GM18870 (cell line): ENCODE data around the gene PIGV.
"Not testable (repeated sequence)": the region's sequence is repeated elsewhere in the genome, so short reads cannot be mapped to it uniquely, and the experiment has no call there.

ENCODE experiments used
- ATAC-seq: cut with Tn5 transposase; IDR thresholded peaks from one replicate; pipeline ENCODE4 v1.9.1; 2021; ENCODE audit warnings: moderate library complexity; ENCODE audit not compliant: unreplicated experiment

PIGV gene

DNA sequence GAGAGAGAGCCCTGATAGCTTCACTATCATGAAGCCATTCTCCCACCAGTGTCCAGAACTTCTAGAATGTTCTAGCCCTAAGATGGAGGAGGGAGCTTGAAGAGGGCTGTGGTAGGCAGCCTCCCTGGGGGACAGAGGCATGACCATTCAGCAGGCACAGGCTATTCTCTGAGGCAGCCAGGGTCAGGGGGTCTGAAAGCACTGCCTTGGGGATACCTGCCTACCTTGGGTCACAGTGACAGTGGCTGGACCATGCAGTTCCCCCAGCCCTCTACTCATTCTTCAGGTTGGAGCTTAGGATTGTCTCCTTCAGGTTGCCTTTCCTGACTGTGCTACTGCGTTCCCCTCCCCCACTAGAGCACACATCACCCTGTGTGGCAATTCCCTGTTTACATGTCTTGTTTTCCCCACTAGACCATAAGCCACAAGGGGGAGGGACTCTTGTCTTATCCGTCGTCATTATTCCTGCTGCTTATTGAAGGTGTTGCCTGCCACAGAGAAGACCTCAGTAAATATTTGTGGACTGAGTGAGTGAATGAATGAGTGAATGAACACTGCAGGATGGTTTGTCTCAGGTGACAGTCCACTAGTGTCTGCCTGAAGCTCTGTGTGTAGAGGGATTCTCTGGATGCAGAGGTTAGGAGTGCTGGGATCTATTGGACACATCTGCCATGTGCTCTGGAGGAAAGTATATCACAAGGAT lies 43.9 kb downstream of the PIGV start:
- no peak for ATAC-seq

DNA sequence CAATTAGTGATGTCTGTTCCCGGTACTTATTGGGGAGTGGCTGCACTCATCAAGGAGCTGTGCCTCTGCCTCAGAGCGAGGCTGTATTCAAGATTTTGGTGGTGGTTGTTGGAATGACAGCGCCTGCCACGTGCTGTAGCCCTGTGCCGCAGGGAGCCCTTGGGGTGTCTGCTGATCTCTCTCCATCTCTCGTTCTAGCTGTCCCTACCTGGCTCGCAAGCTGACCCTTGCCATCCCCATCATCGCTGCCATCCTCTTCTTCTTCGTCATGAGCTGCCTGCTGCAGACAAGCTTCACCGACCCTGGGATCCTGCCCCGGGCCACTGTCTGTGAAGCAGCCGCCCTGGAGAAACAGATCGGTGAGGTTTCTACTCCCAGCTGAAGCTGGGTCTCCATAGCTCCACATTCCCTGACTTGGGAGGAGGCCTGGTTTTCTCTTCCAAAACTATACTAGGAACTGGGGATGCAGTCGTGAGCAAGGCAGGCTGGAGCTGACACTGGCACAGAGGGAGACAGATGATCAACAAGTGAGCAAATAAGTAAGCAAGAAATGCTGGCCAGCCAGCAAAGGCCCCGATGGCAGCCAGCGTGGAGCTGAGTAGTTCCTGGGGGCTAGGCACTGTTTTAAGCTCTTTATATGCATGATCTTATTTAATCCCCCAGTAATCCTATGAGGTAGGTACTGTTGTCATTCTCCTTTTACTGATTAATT lies 44.7 kb downstream of the PIGV start:
- no peak for ATAC-seq

DNA sequence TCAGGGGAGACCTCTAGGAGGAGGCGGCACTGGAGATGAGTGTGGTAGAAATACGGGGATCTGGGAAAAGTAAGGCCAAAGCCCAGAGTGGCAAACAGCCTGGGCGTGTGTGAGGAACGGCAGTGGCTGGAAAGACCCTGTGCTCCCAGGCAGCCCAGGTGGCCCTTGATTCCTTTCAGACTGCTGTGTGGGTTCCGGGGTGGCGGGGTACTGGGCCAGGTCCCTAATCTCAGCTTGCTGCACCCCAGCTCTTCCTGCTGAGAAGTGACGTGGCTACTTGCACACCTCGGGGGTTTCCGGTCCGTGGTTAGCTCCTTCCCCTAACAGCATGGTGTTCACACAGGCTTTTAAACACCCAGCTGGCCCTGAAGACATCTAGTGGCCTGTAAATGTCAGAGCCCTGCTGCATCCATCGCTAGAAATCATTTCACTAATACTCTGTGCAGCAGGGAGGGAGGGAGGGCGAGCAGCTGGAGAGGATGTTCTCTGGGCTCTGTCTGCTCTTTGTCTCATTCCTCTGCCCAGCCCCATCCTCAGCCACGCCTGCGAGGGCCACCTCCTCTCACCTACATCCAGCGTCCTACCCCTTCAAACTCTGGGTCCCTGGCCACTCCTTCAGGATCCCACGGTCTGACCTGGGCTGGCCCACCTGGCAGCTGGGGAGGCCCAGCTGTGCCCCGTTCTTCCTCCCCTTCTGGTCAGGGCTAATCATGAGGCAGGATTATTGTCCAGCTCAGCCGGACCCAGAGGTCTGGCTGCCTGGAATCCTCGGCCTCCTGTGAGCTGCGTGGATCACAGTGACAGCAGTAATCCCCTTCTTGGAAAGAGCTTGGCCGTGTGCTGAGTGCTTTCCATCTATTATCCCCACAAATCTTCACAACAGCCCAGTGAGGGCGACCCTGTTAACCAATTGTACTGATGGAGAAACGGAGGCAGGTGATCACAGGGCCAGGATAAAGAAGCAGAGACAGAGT lies 46.0 kb downstream of the PIGV start:
- ATAC-seq: peak; percentile 66

DNA sequence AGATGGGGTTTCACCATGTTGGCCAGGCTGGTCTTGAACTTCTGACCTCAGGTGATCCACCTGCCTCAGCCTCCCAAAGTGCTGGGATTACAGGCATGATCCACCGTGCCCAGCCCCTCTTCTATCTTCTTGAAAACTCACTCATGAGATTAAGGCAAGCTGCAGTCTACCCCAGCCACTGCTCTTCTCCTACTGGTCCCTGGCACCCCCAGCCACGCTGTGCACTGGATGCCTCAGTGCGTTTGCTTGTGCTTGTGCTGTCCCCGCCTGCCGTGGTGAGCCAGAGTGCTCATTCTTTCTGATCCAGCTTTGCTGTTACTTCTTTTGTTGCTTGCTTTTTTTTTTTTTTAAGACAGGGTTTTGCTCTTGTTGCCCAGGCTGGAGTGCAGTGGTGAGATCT lies 49.9 kb downstream of the PIGV start:
- ATAC-seq: not testable (repeated sequence)

DNA sequence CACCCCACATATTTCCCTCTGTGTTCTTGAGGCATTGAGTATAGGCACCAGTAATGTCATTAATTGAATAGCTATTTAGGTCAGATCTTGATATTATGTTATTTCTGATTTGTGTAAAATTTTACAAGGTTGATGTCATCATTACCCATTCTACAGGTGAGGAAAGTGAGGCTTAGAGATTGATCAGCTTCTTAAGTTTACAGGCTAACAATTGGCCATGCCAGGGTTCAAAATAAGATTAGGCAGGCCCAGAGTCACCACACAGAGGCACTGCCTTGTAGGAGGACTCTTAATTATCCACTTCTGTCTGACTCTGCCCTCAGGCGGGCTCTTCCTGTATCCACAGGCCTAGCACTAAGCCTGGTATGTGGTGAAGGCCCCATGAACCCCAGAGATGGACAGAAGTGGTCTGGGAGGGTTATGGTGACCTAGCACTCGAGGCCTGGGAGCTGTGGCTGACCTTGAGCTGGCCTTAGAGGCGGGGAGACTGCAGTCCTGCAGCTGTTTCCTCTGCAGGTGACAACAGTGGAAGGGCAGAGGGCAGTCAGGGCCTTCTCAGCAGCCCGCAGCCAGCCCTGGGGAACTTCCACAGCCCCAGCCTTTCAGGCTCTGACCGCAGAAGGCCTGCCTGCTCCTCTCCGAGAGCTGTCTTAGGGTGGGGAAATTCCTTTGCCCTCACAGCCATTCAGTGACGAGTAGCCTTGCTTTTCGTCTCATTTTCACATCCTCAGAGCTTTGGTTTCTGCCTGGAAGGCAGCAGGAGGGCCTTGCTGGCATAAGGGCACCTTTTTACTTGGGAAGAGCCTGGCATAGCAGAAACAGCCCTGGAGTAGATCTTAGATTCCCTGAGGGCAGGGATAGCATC lies 51.0 kb downstream of the PIGV start:
- ATAC-seq: peak; percentile 87

DNA sequence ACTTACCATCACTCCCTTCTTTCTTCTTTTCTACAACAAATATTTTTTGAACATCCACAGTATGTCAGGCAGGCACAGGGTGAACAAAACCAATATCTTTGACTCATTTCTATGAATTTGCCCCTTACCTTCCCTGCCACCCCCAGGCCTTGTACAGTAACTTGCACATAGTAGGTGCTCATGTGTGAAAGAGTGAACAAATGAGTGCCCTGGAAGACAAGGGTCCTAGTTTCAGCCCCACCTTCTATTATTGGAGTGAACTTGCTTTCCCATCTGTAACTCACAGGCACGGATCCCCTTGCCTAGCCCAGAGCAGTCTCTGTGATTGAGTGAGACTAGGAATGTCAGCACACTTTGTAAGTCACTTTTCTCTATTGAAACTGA lies 51.6 kb downstream of the PIGV start:
- no peak for ATAC-seq

DNA sequence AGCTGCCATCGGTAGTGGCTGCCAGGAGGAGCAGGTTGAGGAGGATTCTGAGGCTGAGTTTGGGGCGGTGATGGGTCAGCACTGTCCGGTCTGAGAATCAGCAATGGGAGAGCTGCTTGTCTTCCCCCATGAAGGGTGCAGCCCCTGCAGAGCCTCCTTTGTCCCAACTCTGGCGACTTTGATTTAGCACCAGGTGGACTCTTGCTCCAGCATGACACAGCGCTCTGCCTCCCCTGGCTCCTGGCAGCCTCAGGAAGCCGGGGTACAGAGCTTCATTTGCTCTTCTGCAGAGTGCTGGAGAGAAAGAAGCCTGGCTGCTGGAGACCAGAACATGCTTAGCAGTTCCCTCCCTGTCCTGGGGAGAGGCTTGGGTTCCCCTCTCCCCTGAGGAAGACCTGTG lies 52.0 kb downstream of the PIGV start:
- no peak for ATAC-seq

DNA sequence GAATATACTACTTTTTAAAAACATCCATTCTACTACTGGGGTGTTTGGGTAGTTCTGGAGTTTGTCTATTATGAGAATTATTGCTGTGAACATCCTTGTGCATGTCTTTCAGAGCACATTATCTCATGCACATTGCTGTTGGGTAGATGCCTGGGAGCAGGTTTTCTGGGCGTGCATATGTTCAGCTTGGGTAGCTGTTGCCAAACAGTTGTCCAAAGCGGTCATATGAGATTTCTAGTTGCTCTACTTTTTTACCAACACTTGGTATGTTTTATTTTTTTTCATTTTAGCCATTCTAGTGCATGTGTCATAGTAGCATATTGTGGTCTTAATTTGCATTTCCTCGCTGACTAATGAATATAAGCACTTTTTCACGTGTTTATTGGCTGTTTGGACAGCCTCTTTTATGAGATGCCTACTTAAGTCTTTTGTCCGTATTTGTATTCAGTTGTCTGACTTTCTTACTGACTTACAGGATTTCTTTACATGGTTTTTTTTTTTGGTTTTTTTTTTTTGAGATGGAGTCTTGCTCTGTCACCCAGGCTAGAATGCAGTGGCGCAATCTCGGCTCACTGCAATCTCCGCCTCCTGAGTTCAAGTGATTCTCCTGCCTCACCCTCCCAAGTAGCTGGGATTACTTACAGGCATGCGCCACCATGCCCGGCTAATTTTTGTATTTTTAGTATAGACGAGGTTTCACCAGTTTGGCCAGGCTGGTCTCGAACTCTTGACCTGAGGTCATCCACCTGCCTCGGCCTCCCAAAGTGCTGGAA lies 56.9 kb downstream of the PIGV start:
- no peak for ATAC-seq

DNA sequence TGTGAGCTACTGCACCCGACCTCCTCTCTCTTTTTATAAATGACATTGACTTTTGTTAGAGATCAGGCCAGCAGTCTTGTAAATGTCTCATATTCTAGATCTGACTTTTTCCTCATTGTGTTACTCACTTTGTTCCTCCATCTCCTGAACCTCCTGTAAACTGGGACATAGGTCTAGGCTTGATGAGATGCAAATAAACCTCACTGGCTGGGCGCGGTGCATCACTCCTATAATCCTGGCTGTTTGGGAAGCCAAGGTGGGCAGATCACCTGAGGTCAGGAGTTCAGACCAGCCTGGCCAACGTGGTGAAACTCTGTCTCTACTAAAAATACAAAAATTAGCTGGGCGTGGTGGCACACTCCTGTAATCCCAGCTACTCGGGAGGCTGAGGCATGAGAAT lies 60.1 kb downstream of the PIGV start:
- ATAC-seq: not testable (repeated sequence)
